Panc1 (cell line): Measurements from ENCODE around the gene NCKAP5. TPM values are rescaled to one million over a fixed set of nuclear protein-coding genes. Genes with fewer than 3 reads are reported as not detected.

ENCODE experiments used
- ATAC-seq: fragments of 200-7000 bp; cut with Tn5 transposase; 2 replicates; pipeline ENCODE4 v1.9.1; 2020; ENCODE audit warnings: mild to moderate bottlenecking, moderate library complexity
- BruUV-seq: library from RNA; stranded (reverse); fragments of 400-500 nt; replicated peaks from 2 replicates; lab custom pipeline; 2021; lab: Mats Ljungman, UMichigan
- CTCF ChIA-PET: fragments of 300-600 bp; sonication (Branson Sonifier 250); formaldehyde crosslinking; loops from one replicate; lab custom pipeline; 2022; ENCODE audit warnings: antibody characterized with exemption; lab: Charles Lee
- POLR2A ChIA-PET: fragments of 300-600 bp; sonication (Branson Sonifier 250); formaldehyde crosslinking; loops from one replicate; lab custom pipeline; 2022; ENCODE audit warnings: antibody characterized with exemption; lab: Charles Lee
- DNase-seq: peaks from one replicate; pipeline ENCODE4 v3.0.0-alpha.2; 2010; ENCODE audit warnings: low read depth, low spot score
- H3K27ac ChIP-seq: 2 replicates; pipeline ENCODE4 v1.5.1; 2011; ENCODE audit warnings: mild to moderate bottlenecking, low read length, inconsistent platforms
- H3K27me3 ChIP-seq: fragments of 200-500 bp; sonication (Bioruptor generic); 2 replicates; pipeline ENCODE4 v1.6.0; 2014; ENCODE audit warnings: low read length, inconsistent platforms; ENCODE audit not compliant: control insufficient read depth, insufficient read depth
- H3K36me3 ChIP-seq: fragments of 200-500 bp; sonication (Bioruptor generic); 2 replicates; pipeline ENCODE4 v1.5.1; 2014; ENCODE audit warnings: inconsistent platforms, mild to moderate bottlenecking, low read length, moderate library complexity; ENCODE audit not compliant: control insufficient read depth, insufficient read depth
- H3K4me1 ChIP-seq: 2 replicates; pipeline ENCODE4 v1.5.1; 2011; ENCODE audit warnings: inconsistent platforms, mild to moderate bottlenecking, low read length, moderate library complexity; ENCODE audit not compliant: control insufficient read depth, insufficient read depth
- H3K4me3 ChIP-seq, 2 experiments: 2 replicates each; pipeline ENCODE4 v1.5.1; 2011 to 2012; ENCODE audit warnings: low read depth in 2 of 2, low read length in 2 of 2, mild to moderate bottlenecking in 2 of 2, inconsistent platforms in 1 of 2, moderate library complexity in 1 of 2
- H3K9me3 ChIP-seq: fragments of 200-500 bp; sonication (Bioruptor generic); 2 replicates; pipeline ENCODE4 v1.5.1; 2014; ENCODE audit warnings: low read depth, mild to moderate bottlenecking, inconsistent platforms, low read length, moderate library complexity; ENCODE audit not compliant: control insufficient read depth, insufficient read depth
- CTCF ChIP-seq: fragments of 450-650 bp; IDR thresholded peaks from 2 replicates; pipeline ENCODE4 v1.5.1; 2017; ENCODE audit warnings: mild to moderate bottlenecking
- POLR2AphosphoS5 ChIP-seq: IDR thresholded peaks from 2 replicates; pipeline ENCODE4 v1.6.1; 2012; ENCODE audit warnings: mild to moderate bottlenecking, low read depth, low read length, moderate library complexity
- REST ChIP-seq, 2 experiments: IDR thresholded peaks; 2 replicates each; pipeline ENCODE4 v1.6.1; 2011 to 2012; ENCODE audit warnings: low read depth in 2 of 2, control low read depth in 1 of 2, low read length in 1 of 2, mild to moderate bottlenecking in 1 of 2, moderate library complexity in 1 of 2; ENCODE audit not compliant: insufficient read depth in 1 of 2
- SIN3A ChIP-seq: IDR thresholded peaks from 2 replicates; pipeline ENCODE4 v1.6.1; 2012; ENCODE audit warnings: low read depth, mild to moderate bottlenecking, low read length, moderate library complexity, borderline replicate concordance; ENCODE audit not compliant: insufficient read depth
- TCF7L2 ChIP-seq: IDR thresholded peaks from 2 replicates; pipeline ENCODE4 v1.6.1; 2011; ENCODE audit warnings: mild to moderate bottlenecking, low read depth, low read length, inconsistent platforms
- in situ Hi-C: cut with HindIII; loops from 2 replicates; pipeline ENCODE4 v1.10.0; 2016; ENCODE audit warnings: low sequenced_read_pairs, low pct_unique_long_range_greater_than_20kb
- intact Hi-C: fragments of 100-400 bp; cut with micrococcal nuclease; formaldehyde crosslinking; loops from one replicate; pipeline ENCODE4 v1.10.0; 2022; ENCODE audit not compliant: unreplicated experiment
- total RNA-seq: library from RNA; stranded (reverse); gene quantifications from one replicate; pipeline ENCODE4 v1.2.1, GENCODE V29; 2021; ENCODE audit not compliant: unreplicated experiment

NCKAP5 gene
- total RNA-seq, 1 experiment from 2014 or later, result 0.10 TPM

GRCh38 chr2:133511679-133512078 lies 56.6 kb downstream of the NCKAP5 start:
- H3K4me3 ChIP-seq, result no peak overlapping the region
- no peak for TF ChIP-seq SIN3A
- TF ChIP-seq POLR2AphosphoS5, result no peak
- TF ChIP-seq REST (IDR thresholded peaks at IDR 0.05; ENCODE audit: insufficient read depth in 1 of 2, low read depth in 2 of 2, low read length in 1 of 2), result no peak
- TF ChIP-seq CTCF, result no peak
- TF ChIP-seq TCF7L2, result no peak
- H3K27me3 ChIP-seq, result no peaks in the 10 kb centered on the region
- H3K9me3 ChIP-seq, result no peaks in the 10 kb centered on the region
- no peak overlapping the region for H3K27ac ChIP-seq
- intact Hi-C loops, result no loop called here
- H3K36me3 ChIP-seq, result no peaks in the 10 kb centered on the region
- no peak for DNase-seq
- BruUV-seq, result no TSS peak
- in situ Hi-C loops, result no loop called here
- ChIA-PET POLR2A (no interaction called here), CTCF (no interaction called here)
- no peaks in the 10 kb centered on the region for H3K4me1 ChIP-seq
- no peak for ATAC-seq

GRCh38 chr2:133509777-133510176 lies 58.5 kb downstream of the NCKAP5 start:
- no peak overlapping the region for H3K4me3 ChIP-seq
- intact Hi-C loops (no loop called here), in situ Hi-C loops (no loop called here)
- BruUV-seq, result no TSS peak
- no peaks in the 10 kb centered on the region for H3K36me3 ChIP-seq
- CTCF ChIA-PET, result no interaction called here
- TF ChIP-seq SIN3A (no peak), REST (IDR thresholded peaks at IDR 0.05; ENCODE audit: insufficient read depth in 1 of 2, low read depth in 2 of 2, low read length in 1 of 2) (no peak), TCF7L2 (no peak), POLR2AphosphoS5 (no peak)
- no peaks in the 10 kb centered on the region for H3K4me1 ChIP-seq
- POLR2A ChIA-PET, result no interaction called here
- ATAC-seq, result no peak
- H3K9me3 ChIP-seq, result no peaks in the 10 kb centered on the region
- no peak overlapping the region for H3K27ac ChIP-seq
- no peaks in the 10 kb centered on the region for H3K27me3 ChIP-seq
- no peak for DNase-seq
